Neuron (in vitro differentiated cells): Measurements from ENCODE around the gene GFRA1.

ENCODE experiments used
- H2AFZ ChIP-seq: one replicate; pipeline ENCODE4 v1.6.1; 2013; ENCODE audit warnings: low read depth, mild to moderate bottlenecking, inconsistent platforms, low read length, moderate library complexity
- H3K27me3 ChIP-seq: one replicate; pipeline ENCODE4 v1.6.1; 2013; ENCODE audit warnings: low read length; ENCODE audit not compliant: insufficient read depth
- H3K36me3 ChIP-seq: one replicate; pipeline ENCODE4 v1.6.1; 2013; ENCODE audit warnings: low read length; ENCODE audit not compliant: insufficient read depth
- H3K4me1 ChIP-seq: one replicate; pipeline ENCODE4 v1.6.1; 2013; ENCODE audit warnings: low read length; ENCODE audit not compliant: insufficient read depth
- H3K4me3 ChIP-seq: 2 replicates; pipeline ENCODE4 v1.5.1; 2013; ENCODE audit warnings: mild to moderate bottlenecking, low read length, moderate library complexity
- H3K9me3 ChIP-seq: one replicate; pipeline ENCODE4 v1.6.1; 2013; ENCODE audit warnings: low read length

GFRA1 gene

DNA sequence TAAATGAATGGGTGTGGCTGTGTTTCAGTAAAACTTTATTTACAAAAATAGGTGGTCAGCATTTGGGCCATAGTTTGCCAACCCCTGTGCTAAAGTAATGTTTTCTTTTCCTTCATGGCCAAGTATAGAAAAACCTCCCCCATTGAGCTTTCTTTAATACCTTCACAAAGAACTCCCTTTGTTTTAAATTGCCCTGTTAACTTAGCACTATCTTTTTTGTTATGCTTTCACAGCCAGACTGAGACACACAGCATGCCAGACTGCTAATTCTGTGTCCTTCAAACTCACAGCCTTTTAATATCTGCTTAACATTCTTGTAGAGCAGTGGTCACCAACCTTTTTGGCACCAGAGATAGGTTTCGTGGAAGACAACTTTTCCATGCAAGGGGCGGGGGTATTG lies 78.0 kb downstream of the GFRA1 start:
- Histone ChIP-seq H3K4me3 (no peak overlapping the region), H3K9me3 (peaks cover 13% of the 10 kb centered on the region), H3K36me3 (no peaks in the 10 kb centered on the region), H3K27me3 (no peaks in the 10 kb centered on the region), H2AFZ (no peak overlapping the region), H3K4me1 (no peaks in the 10 kb centered on the region)

DNA sequence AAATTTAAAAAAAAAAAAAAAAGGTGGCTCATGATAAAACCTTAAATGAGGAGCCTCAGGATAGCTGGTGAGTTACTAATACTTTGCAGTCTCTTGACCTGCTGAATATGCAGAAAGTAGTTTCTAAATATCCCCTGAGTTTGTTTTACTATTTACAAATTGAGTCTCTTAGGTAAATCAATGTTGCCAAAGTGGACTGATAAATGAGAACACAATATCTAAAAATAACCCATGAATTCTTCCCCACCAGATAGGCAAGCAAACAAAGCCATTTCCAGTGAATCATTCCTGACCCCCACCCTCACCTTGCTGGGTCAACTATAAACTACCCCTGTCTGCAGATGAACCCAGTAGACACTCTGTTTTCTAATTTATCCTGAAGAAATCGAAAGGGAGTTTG lies 78.9 kb downstream of the GFRA1 start:
- Histone ChIP-seq H3K9me3 (peaks cover 13% of the 10 kb centered on the region), H3K27me3 (no peaks in the 10 kb centered on the region), H3K4me1 (no peaks in the 10 kb centered on the region), H3K36me3 (no peaks in the 10 kb centered on the region), H2AFZ (no peak overlapping the region), H3K4me3 (no peak overlapping the region)

DNA sequence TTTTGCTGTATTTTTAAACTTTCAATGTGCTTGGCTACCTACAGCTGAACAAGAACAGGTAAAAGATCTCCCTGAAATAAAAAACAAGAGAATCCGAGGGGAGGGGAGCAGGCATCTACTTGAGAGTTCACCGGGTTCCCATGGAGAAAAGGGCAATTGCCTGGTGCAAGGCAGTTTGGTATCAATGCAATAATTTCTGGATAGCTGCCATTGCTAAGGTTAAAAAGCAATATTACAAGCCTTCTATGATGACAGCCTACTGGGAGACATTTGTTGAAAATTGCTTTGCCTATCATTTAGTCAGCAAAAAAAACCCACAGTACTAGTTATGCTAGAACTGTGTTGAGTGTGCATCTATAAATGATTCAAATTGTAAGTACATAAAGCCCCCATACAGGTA lies 82.1 kb downstream of the GFRA1 start:
- peaks cover 13% of the 10 kb centered on the region for H3K9me3 ChIP-seq
- H3K4me3 ChIP-seq: no peak overlapping the region
- peaks cover 11% of the 10 kb centered on the region for H3K4me1 ChIP-seq
- H3K36me3 ChIP-seq: no peaks in the 10 kb centered on the region
- no peak overlapping the region for H2AFZ ChIP-seq
- H3K27me3 ChIP-seq: no peaks in the 10 kb centered on the region

DNA sequence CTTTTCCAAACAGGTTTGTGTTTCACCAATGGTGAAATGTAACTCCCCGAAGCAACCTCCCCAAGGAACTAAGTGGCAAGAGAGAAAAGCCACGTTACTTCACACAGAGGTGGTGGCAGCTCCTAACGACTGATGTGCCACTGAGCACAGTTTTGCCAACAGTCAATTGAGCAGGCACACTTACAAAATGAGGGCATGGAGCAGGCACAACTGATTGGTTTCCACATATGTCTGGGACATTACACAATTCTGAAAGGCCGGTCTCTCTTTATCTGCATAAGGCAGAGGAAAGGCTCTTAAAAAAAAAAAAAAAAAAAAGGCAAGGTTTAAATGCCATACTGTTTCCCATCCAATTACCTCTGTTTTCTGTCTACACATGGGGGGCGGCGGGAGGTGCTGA lies 86.7 kb downstream of the GFRA1 start:
- H3K9me3 ChIP-seq: no peaks in the 10 kb centered on the region

DNA sequence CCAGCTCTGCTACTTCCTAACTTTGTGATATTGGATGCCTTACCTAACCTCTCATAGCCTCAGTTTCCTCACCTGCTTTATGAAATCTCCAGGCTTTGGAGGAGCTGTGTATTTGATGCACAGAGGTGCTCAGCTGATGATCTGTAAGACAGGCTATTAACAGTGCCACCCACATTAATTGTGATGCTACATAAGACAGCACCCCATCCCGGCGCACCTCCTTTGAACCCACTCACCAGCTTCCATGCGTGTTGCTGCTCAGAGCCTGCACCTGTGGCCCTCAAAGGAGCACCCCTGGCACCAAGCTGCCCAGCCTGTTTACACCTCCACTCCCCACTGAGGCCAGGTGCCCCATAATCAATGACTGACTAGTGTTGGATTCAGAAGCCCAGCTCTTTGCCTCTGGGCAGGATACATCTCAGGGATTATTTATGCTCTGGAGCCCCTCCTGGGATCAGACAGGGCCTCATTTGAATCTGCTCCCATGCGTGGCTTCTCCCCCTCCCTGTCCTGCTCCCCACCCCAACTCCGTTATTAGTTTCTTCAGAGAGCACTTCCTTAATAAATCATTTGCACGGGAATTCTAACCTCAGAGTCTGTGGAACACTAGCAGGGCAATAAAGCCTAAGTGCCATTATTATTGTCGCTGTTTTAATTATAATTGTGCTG lies 87.7 kb downstream of the GFRA1 start:
- Histone ChIP-seq H3K9me3 (no peaks in the 10 kb centered on the region), H3K27me3 (no peaks in the 10 kb centered on the region), H2AFZ (no peak overlapping the region), H3K4me3 (no peak overlapping the region), H3K4me1 (peaks cover 11% of the 10 kb centered on the region), H3K36me3 (no peaks in the 10 kb centered on the region)

More for the DNA sequence above, 86.7 kb downstream of the GFRA1 start:
- no peaks in the 10 kb centered on the region for H3K27me3 ChIP-seq
- no peaks in the 10 kb centered on the region for H3K36me3 ChIP-seq
- H3K4me3 ChIP-seq: no peak overlapping the region
- peaks cover 11% of the 10 kb centered on the region for H3K4me1 ChIP-seq
- no peak overlapping the region for H2AFZ ChIP-seq

DNA sequence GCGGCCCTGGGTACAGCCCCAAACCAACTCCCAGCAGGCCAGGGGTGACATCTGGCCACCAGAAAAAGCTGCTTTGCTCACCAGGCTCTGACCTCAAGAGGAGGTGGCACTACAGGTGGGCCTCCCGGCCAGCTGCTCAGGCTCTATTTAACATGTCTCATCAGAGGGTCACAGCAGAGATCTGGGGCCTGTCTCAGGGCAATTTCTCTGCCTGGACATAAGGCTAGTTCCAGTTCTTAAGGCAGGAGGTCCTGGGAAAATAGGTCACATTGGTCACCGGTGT lies 88.6 kb downstream of the GFRA1 start:
- no peaks in the 10 kb centered on the region for H3K27me3 ChIP-seq
- peaks cover 11% of the 10 kb centered on the region for H3K4me1 ChIP-seq
- H3K4me3 ChIP-seq: no peak overlapping the region
- H2AFZ ChIP-seq: no peak overlapping the region
- no peaks in the 10 kb centered on the region for H3K36me3 ChIP-seq
- H3K9me3 ChIP-seq: no peaks in the 10 kb centered on the region

DNA sequence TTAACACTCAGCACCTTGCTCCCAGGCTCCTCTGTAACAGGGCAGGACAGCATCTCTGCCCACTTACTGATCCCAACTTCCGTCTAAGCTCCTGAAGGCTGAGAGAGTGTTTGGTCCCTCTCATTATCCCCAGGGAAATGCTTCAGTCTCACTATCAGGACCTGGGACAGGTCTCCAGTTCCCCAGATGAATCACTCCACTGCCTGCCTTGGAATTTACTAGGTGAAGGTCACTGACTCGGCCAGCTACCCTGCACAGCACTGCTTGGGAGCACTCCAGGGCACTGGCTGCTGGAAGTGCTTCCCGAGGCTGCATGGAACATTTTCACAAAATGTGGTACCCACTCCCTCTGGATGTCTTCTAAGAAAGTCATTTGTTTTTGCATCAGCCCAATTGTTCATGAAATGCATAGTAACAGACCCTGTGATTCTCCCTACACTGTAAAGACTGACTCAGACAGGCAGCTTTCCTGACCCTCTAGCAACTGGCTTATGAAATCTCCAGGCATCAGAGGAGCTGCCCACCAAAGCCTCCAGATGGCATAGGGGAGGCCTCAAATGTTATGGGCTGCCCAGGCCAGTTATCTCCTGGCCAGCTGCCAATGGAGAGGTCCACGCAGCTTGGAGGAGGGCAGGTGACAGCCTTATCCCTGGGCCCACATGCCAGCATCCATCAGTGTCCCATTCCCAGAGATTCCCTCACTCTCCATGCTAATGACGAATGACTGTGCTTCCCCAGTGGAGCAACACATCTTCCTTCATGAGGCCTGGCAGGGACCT lies 89.1 kb downstream of the GFRA1 start:
- H2AFZ ChIP-seq: no peak overlapping the region
- H3K27me3 ChIP-seq: no peaks in the 10 kb centered on the region
- H3K36me3 ChIP-seq: no peaks in the 10 kb centered on the region
- H3K4me1 ChIP-seq: peaks cover 11% of the 10 kb centered on the region
- H3K4me3 ChIP-seq: no peak overlapping the region
- H3K9me3 ChIP-seq: no peaks in the 10 kb centered on the region

DNA sequence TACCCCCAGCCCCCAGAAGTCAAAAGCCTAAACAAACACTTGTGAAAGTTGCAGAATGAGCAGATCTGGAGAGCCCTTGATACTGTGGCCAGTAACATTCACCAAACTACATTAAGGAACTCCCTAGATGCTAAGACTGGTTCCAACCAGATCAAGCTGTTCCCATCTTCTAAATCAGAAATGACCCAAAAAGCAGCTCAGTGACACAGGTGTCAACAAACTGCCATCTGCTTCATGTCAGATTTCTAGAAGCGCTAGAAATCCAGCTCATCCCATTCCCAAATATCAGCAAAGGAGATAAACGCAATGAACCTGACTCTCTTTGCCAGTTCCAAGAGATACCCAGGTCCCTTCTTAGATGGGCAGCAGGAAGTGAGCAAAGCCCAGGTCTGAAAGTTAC lies 90.6 kb downstream of the GFRA1 start:
- Histone ChIP-seq H2AFZ (no peak overlapping the region), H3K9me3 (no peaks in the 10 kb centered on the region), H3K27me3 (no peaks in the 10 kb centered on the region), H3K4me1 (peaks cover 4% of the 10 kb centered on the region), H3K36me3 (no peaks in the 10 kb centered on the region), H3K4me3 (no peak overlapping the region)

DNA sequence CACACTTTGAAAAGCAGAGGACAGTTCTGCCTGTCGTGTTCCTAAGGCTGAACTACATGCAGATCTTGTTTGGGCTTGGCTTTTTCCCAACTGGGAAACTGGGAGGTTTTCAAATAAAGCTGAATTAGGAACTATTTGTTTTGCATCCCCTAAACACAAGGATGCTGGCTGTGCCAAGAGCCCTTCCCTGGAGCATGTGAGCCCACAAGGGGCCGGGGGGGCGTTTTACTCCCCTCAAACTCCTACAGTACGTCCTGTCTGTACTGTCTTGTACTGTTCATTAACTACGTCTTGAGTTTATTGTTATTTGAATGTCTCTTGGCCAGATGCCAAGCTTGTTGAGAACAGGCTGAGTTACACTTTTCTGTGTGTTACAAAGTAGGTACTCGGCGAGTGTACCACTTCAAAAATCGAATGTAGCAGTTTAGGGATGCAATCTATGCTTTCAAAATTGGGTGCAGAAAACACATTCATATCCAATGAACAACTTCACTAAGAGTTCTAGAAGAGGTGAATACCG lies 94.9 kb downstream of the GFRA1 start:
- H2AFZ ChIP-seq: no peak overlapping the region

DNA sequence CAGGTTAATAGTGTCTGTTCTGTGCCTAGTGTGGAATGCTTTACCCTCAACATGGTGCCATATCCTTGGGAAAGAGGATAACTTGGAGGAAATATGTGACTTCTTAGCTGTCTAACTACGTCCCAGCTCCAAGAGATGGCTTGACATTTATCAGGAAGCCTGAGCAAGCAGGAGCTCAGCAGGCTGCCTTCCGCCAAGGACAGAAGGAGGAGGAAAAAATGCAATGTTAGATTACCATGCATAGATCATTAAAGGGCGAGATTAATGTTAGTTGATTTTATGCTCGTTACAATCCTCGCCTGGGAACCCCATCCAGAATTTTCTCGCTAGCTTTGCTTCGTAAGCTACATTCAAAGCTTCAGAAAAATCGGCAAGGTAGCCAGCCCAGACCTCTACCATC lies 97.8 kb downstream of the GFRA1 start:
- Histone ChIP-seq H3K9me3 (no peaks in the 10 kb centered on the region), H2AFZ (no peak overlapping the region), H3K4me1 (peaks cover 13% of the 10 kb centered on the region), H3K4me3 (no peak overlapping the region), H3K27me3 (no peaks in the 10 kb centered on the region), H3K36me3 (no peaks in the 10 kb centered on the region)

More for the DNA sequence above, 94.9 kb downstream of the GFRA1 start:
- H3K4me3 ChIP-seq: no peak overlapping the region
- no peaks in the 10 kb centered on the region for H3K27me3 ChIP-seq
- H3K9me3 ChIP-seq: no peaks in the 10 kb centered on the region
- H3K4me1 ChIP-seq: peaks cover 1% of the 10 kb centered on the region
- H3K36me3 ChIP-seq: no peaks in the 10 kb centered on the region

DNA sequence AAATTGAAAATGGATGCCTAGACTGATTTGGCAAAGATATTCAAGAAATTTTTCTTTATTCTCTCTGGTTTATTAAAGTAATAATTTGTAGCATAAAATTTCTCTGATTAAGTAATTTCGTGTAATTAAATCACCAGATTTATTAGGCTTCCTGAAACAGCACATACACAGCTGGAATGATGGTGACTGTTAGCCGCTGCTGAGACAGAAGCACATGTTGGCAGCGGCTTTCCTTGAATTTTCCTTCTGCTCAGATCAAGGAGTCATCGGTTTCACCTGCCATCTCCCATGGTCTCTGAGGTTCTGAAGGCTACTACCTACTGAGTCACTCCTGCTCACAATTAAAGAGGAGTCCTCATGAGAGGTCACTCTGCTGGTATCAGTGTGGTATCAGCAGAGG lies 101.5 kb downstream of the GFRA1 start:
- Histone ChIP-seq H3K36me3 (no peaks in the 10 kb centered on the region), H3K9me3 (peaks cover 4% of the 10 kb centered on the region), H3K4me3 (no peak overlapping the region), H2AFZ (no peak overlapping the region), H3K4me1 (peaks cover 17% of the 10 kb centered on the region), H3K27me3 (no peaks in the 10 kb centered on the region)

DNA sequence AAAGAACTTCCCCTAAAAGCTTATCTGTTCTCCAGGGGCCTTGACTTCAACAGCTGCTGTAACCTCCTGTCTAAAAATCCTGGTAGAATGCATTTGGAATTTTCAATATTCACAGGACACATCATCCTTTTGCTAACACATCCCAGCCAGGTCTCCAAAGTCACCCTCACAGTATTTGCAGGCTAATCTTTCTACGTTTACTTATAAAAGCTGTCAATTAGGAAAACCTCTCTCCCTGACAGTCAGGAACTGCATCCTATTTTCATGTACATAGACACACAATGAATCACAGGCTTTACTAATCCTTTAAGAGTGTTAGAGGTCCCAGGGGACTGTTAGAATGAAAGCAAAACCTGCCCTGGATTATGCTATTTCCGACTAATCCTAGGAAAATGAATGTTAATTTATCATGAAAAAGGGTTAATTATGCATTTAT lies 102.2 kb downstream of the GFRA1 start:
- H3K36me3 ChIP-seq: no peaks in the 10 kb centered on the region
- no peak overlapping the region for H2AFZ ChIP-seq
- H3K4me1 ChIP-seq: peaks cover 17% of the 10 kb centered on the region
- H3K4me3 ChIP-seq: no peak overlapping the region
- peaks cover 7% of the 10 kb centered on the region for H3K9me3 ChIP-seq
- H3K27me3 ChIP-seq: no peaks in the 10 kb centered on the region

DNA sequence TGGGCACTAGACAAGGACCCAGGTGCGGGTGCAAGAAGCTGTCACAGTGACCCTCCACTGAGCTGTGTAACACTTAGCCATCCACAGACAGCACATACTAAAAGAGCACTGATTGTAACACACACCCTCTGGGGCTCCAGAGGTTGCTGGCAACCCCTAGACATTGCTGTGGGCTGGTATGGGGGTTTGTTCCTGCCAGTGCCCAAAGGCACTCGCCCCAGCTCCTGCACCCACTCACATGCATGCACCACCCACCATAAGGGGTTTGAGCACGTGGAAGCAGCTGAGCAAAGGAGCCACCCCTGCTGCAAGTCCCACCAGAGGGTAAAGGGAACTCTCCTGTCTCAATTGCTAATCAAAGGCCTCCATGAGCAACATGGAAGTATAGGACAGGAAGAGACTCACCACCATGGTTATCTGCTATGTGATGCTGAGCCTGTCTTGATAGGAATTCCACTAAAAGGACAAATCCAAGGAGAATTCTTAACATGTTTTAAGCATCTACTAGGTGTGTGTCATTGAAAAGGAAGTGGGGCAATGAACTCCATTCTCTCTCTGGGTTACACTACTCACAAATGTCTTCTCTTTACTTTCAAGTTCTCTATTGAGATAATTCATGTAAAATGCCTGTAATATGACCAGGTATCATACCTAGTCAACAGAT lies 103.1 kb downstream of the GFRA1 start:
- no peaks in the 10 kb centered on the region for H3K36me3 ChIP-seq
- H2AFZ ChIP-seq: no peak overlapping the region
- H3K27me3 ChIP-seq: no peaks in the 10 kb centered on the region
- H3K4me1 ChIP-seq: peaks cover 15% of the 10 kb centered on the region
- no peak overlapping the region for H3K4me3 ChIP-seq
- peaks cover 7% of the 10 kb centered on the region for H3K9me3 ChIP-seq
